Fibroblast of skin of right biceps (primary cell): ENCODE measurements around the gene TNXB.
A peak's percentile ranks its signal among the peaks of the same experiment; 100 is the strongest.
"Not testable (repeated sequence)": the region's sequence is repeated elsewhere in the genome, so short reads cannot be mapped to it uniquely, and the experiment has no call there.

Source experiments
- DNase-seq: peaks from one replicate; pipeline ENCODE4 v3.0.0-alpha.2; 2013

Gene TNXB

DNA sequence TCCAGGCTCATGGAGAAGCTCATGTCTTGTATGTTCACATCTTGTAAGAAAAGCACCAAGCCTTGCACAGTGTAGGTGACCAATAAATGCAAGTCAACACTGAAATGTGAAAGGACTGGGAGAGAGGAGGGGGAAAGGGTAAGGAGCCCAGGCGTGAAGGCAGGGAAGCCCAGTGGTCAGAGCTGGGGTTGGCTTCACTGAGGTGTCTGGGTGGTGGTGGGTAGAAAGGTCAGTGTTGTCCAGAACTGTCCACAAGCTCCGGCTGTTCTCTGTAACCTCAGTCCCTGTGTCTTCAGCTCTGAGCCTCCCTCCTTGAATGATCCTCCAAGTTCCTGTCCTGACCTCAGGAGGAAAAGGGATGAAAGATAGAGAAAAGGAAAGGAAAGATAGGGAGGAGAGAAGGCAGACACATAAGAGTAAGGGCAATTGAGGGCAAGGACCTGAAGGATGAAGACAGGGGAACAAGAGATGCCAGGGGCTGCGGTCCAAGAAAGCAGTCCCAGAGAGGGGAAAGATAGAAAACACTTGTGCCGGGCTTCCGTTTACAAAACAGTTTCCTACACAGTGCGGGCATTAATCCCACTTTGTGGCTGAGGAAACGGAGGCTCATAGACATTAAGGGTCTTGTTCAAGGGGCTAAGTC is 2.4 kb upstream of the TNXB start:
- no peak for DNase-seq

- DNase-seq = no peak
These were observed 1.5 kb upstream of the TNXB start for GRCh38 chr6:32110632-32111031.

DNA sequence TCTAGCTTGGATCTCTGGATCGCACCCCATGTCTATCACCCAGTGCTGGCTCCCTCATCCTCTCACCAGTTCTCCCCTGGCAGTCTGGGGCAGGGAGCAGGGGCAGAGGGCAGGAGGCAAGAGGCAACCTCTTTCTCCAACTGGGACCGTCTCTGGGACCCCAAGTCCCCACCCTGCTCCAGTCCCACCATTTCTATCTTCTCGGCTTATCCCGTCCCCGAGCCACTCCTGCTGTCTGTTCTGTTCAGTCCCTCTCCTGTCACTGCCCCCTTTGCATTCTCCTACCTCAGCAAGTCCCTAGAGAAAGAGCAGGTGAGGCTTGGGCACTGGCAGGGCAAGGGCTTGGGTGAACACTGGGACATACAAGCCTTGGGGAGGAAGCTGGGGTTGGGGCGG is 625 bp upstream of the TNXB start:
- DNase-seq = no peak

DNA sequence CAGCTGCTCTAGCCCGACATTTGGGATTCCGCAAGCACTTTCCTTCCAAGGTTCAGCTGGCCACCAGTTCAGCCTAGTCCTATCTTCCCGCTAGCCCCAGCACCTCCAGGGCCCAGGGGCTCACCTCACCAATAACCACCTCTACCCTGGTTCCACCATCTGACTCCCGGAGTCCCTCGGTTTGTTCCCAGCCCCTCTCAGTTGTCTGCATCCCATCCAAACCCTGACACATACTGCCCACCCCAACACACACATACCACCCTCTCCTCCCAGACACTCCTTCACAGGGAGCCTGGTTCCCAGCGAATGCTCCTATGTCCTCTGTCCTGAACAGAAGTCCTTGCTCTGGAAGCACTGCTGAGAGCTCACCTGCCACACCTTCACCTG is 418 bp downstream of the TNXB start:
- no peak for DNase-seq

- peak; percentile 53 for DNase-seq
These were observed 977 bp downstream of the TNXB start for GRCh38 chr6:32108094-32108627.

GRCh38 chr6:32107406-32107805 is 1.7 kb downstream of the TNXB start:
- peak; percentile 58 for DNase-seq

GRCh38 chr6:32105433-32105832 is 3.7 kb downstream of the TNXB start:
- DNase-seq = no peak

- DNase-seq = no peak
These were observed 6.9 kb downstream of the TNXB start for GRCh38 chr6:32102255-32102654.

DNA sequence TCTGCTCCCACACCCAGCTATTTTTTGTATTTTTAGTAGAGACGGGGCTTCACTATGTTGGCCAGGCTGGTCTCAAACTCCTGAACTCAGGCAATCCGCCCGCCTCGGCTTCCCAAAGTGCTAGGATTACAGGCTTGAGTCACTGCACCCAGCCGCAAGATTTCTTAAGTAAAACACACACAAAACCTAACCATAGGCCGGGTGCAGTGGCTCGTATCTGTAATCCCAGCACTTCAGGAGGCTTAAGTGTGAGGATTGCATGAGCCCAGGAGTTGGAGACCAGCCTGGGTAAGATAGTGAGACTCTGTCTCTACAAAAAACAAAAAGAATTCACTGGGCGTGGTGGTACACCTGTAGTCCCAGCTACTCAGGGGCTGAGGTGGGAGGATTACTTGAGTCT is 8.9 kb downstream of the TNXB start:
- DNase-seq = not testable (repeated sequence)

- no peak for DNase-seq
These were observed 11.8 kb downstream of the TNXB start for GRCh38 chr6:32097364-32097763.

- no peak for DNase-seq
These were observed 12.5 kb downstream of the TNXB start for GRCh38 chr6:32096394-32097258.

DNA sequence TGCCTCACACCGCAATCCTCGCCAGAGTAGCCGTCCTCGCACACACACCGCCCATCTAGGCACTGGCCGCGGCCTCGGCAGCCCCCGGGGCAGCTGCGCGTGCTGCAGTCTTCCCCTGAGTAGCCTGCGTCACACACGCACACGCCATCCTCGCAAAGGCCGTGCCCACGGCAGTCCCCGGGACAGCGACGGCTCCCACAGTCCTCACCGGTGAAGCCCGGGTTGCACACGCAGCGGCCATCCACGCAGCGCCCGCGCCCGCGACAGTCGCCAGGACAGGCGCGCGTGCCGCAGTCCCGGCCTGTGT is 13.1 kb downstream of the TNXB start:
- no peak for DNase-seq

GRCh38 chr6:32095338-32096086 is 13.6 kb downstream of the TNXB start:
- no peak for DNase-seq

- DNase-seq = peak; percentile 56
These were observed 16.2 kb downstream of the TNXB start for GRCh38 chr6:32092760-32093497.

GRCh38 chr6:32089082-32089828 is 19.9 kb downstream of the TNXB start:
- DNase-seq = no peak

DNA sequence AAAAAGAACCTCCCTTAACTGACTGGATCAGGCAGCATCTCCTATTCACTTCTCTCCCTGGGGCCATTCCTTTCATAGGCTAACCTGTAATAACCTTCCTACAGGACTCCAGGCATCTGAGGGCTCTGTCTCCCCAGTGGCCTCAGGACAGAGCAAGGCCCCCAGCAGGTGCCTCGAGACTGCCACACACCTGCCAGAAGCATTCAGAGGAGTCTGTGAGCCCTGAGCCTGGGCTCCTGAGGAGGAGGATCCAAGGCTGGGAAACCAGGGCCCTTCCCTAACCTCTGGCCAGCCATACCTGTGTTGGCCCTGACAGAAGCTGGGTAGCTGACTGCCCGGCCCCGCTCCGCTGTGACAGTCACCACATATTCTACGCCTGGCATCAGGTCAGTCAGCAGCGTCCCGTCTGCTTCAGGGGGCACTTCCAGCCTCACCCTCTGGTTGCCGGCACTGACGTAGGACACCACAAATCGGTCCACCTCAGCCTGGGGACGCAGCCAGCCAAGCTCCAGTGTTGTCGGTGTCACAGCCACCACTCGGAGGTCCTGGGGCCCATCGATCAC is 20.6 kb downstream of the TNXB start:
- DNase-seq = no peak

DNA sequence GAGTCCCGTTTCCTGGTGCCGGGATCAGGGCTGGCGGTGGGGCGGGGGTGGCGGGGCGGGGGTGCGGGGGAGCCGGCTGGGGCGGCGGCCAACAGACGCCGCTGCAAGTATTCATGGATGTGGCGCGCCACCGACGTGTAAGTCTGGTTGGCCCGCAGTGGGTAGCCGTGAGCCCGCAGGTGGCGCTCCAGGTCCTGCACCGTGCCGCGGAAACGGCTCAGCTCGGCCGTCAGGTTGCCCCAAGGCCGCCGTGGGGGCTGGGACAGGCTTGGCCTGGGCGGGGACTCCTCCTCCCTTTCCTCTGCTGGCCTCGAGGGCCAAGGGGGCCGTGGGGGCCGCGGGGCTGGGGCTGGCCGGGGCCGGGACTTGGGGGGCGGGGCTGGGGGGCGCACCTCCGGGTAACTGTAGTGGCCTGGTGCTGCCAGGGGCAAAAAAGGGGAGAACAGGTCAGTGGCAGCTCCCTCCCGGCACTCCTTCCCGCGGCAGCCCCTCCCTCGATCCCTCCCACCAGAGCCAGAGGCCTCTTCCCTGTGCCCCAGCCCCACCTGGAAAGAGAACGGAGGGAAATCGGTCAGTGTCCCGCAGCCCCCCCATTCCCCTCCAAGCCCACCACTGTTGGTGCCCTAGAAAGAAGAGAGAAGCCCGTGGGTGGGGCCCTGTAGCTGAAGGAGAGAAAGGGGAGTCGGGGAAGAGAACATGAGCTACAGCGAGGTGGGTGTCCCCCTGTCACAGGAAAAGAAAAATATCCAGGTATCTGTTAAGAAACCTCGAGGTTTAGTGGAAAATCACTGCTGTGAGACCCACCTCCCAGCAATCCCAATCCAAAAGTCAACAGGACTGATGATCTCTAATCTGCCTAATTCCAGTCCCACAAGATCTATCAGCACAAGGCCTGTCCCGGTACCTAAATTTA is 21.3 kb downstream of the TNXB start:
- DNase-seq = peak; percentile 72

DNA sequence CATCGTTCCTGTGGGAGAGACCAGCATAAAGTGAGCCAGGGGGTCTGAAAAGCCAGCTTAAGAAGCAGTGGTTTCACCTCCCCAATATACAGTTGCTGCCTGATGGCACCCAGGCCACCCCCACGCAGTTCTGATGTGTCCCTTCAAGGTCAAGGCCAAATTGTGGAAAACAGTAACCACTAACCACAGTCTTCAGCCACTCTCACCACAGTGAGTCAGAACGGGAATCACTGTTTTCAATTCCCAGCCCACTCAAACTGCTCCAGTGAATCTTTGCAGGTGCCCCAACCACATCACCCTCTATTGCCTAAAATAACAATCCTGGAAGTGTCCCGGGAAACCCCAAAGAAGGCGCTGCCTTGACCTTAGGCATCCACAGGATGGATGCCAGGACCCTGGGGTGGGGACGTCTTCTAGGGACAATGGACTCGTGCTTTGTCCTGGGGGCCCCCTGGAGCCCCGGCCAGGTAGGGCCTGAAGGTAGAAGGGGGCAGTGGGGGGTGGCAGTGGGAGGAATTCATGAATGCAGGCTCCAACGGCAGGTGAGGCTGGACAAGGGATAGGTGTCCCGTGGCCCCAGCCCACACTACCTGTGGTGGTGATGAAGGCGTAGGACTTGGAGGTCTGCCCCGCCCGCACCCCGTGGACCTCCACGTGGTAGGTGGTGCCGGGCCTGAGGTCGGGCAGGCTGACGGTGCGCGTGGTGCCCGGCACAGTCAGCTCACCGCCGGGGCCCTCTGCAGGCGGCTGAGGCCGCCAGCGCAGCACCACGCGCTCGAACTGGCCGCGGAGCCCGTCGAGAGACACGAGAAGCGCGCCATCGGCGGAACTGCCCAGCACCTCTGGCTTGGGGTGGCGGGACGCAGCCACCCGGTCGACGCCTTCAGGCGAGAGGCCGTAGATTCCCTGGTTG is 22.2 kb downstream of the TNXB start:
- peak; percentile 73 for DNase-seq

DNA sequence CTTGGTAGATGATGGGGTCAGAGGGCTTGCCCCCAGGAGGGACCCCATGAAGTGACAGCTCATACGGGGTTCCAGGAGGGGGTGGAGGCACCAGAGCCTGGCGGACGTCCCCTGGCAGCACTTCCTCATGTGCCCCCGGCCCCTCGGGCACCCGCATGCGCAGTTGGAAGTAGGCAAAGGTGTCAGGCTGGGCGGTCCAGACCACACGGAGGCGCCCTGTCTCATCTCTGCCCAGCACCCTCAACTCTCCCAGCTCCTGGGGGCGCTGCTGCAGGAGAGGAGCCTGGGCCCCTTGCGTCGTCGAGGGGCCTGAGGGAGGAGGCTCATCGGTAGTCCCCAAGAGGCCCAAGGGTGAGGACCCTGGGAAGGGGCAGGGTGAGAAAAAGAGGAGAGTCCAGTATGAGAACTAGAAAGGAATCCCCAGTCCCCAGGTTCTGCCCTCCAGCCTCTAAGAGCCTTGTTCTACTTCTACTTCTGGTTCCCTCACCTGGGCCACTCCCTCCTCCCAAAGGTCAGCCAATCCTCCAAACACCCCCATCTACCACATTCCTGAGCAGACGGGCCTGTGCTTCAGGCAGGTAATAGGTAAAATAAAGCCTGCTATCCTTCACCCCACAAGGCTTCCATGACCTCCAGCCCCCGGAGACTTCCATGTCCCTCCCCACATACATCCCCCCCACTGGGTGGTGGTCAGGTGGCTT is 23.2 kb downstream of the TNXB start:
- no peak for DNase-seq
